ENCODE results near the gene ADSL. TPM values are rescaled to one million over a fixed set of nuclear protein-coding genes. Genes with fewer than 3 reads are reported as not detected.
"Not testable (repeated sequence)": the region's sequence is repeated elsewhere in the genome, so short reads cannot be mapped to it uniquely, and the experiment has no call there.

ADSL gene
- polyA plus RNA-seq, 1 of the 3 experiments (the other 2 are of a cell fraction): 79.7 TPM

- POLR2A ChIA-PET: no interaction called here
- Histone ChIP-seq H3K4me2 (no peak overlapping the region), H3K9ac (no peak overlapping the region), H3K4me1 (ENCODE audit: control insufficient read depth in 1 of 2, insufficient read depth in 2 of 2, low read depth in 1 of 2, low read length in 1 of 2) (peaks cover 0 to 4% of the 10 kb centered on the region in 2 experiments; a peak in 2 of 4 replicates), H4K20me1 (ENCODE audit: insufficient read depth) (no peaks in the 10 kb centered on the region), H3F3A (replicated peaks; ENCODE audit: insufficient read depth) (no peaks in the 10 kb centered on the region), H3K79me2 (ENCODE audit: insufficient read depth) (peaks cover 14% of the 10 kb centered on the region), H3K27me3 (ENCODE audit: insufficient read depth) (no peaks in the 10 kb centered on the region), H3K4me3 (ENCODE audit: low read depth in 2 of 2, low read length in 1 of 2) (no peak overlapping the region), H3K36me3 (replicated peaks in 1 of 2; ENCODE audit: control insufficient read depth in 1 of 2, insufficient read depth in 2 of 2, low read length in 1 of 2) (no peaks in the 10 kb centered on the region), H2AFZ (ENCODE audit: low read depth) (no peak overlapping the region), H3K9me2 (no peaks in the 10 kb centered on the region), H3K27ac (ENCODE audit: low read depth in 2 of 2, low read length in 1 of 2) (no peak overlapping the region), H3K9me3 (no peaks in the 10 kb centered on the region)
- DNase-seq: no peak
- CTCF ChIA-PET: no interaction called here
- TF ChIP-seq ZBTB33 (IDR thresholded peaks at IDR 0.05; ENCODE audit: borderline replicate concordance, low read depth) (no peak), MXI1 (IDR thresholded peaks at IDR 0.05; ENCODE audit: low read depth, low read length) (no peak), USF2 (IDR thresholded peaks at IDR 0.05; ENCODE audit: borderline replicate concordance, low read depth, low read length) (no peak), RCOR1 (IDR thresholded peaks at IDR 0.05; ENCODE audit: low read length) (no peak), TAF1 (IDR thresholded peaks at IDR 0.05; ENCODE audit: borderline replicate concordance, low read depth, low read length) (no peak), USF1 (IDR thresholded peaks at IDR 0.05; ENCODE audit: borderline replicate concordance, low read depth) (no peak)
- 95% methylated on average over 2 of the region's 2 CpGs for WGBS (ENCODE audit: low lambda C conversion rate)
These were observed 31.6 kb downstream of the ADSL start for GRCh38 chr22:40377931-40378330.

- WGBS (ENCODE audit: low lambda C conversion rate): 91% methylated on average over 10 of the region's 11 CpGs
- DNase-seq, CTCF ChIA-PET: not testable (repeated sequence)
These were observed 32.1 kb downstream of the ADSL start for GRCh38 chr22:40378448-40378847.

GRCh38 chr22:40381461-40381860, 35.2 kb downstream of the ADSL start:
- ChIA-PET POLR2A (no interaction called here), CTCF (interaction anchor here (1.3 kb wide), 1 partner anchor 9 kb away, joined by 3 read pairs; no protein-coding TSS in a partner anchor)
- H3K9me3 ChIP-seq: no peaks in the 10 kb centered on the region
- H2AFZ ChIP-seq (ENCODE audit: low read depth): no peak overlapping the region
- no peaks in the 10 kb centered on the region for H4K20me1 ChIP-seq (ENCODE audit: insufficient read depth)
- WGBS (ENCODE audit: low lambda C conversion rate): 97% methylated on average over 3 of the region's 3 CpGs
- no peaks in the 10 kb centered on the region for H3F3A ChIP-seq (replicated peaks; ENCODE audit: insufficient read depth)
- peaks cover 0 to 4% of the 10 kb centered on the region in 2 experiments; a peak in 2 of 4 replicates for H3K4me1 ChIP-seq (ENCODE audit: control insufficient read depth in 1 of 2, insufficient read depth in 2 of 2, low read depth in 1 of 2, low read length in 1 of 2)
- no peaks in the 10 kb centered on the region for H3K36me3 ChIP-seq (replicated peaks in 1 of 2; ENCODE audit: control insufficient read depth in 1 of 2, insufficient read depth in 2 of 2, low read length in 1 of 2)
- H3K27ac ChIP-seq (ENCODE audit: low read depth in 2 of 2, low read length in 1 of 2): no peak overlapping the region
- no peak for DNase-seq
- H3K9ac ChIP-seq: no peak overlapping the region
- no peaks in the 10 kb centered on the region for H3K9me2 ChIP-seq
- H3K27me3 ChIP-seq (ENCODE audit: insufficient read depth): no peaks in the 10 kb centered on the region
- no peak overlapping the region for H3K4me2 ChIP-seq
- H3K79me2 ChIP-seq (ENCODE audit: insufficient read depth): peaks cover 6% of the 10 kb centered on the region; the same call in 1 of the 2 replicates
- no peak overlapping the region for H3K4me3 ChIP-seq (ENCODE audit: low read depth in 2 of 2, low read length in 1 of 2)
- TF ChIP-seq TEAD4 (IDR thresholded peaks at IDR 0.05; ENCODE audit: borderline replicate concordance, insufficient read depth) (no peak), PBX3 (IDR thresholded peaks at IDR 0.05) (no peak), USF2 (IDR thresholded peaks at IDR 0.05; ENCODE audit: borderline replicate concordance, low read depth, low read length) (no peak), EP300 (IDR thresholded peaks at IDR 0.05; ENCODE audit: borderline replicate concordance in 1 of 2, low read depth in 1 of 2, low read length in 1 of 2) (no peak), GABPA (IDR thresholded peaks at IDR 0.05; ENCODE audit: low read depth) (no peak), JUND (IDR thresholded peaks at IDR 0.05) (no peak), GATA2 (CRISPR knock-in tag; IDR thresholded peaks at IDR 0.05) (no peak), FOXM1 (IDR thresholded peaks at IDR 0.05; ENCODE audit: low read depth) (no peak), RXRA (IDR thresholded peaks at IDR 0.05; ENCODE audit: borderline replicate concordance, low read depth) (no peak), MXI1 (IDR thresholded peaks at IDR 0.05; ENCODE audit: low read depth, low read length) (no peak), NFIC (IDR thresholded peaks at IDR 0.05; ENCODE audit: borderline replicate concordance) (no peak), RFX5 (IDR thresholded peaks at IDR 0.05; ENCODE audit: low read length) (no peak)

More at GRCh38 chr22:40378448-40378847, 32.1 kb downstream of the ADSL start:
- H4K20me1 ChIP-seq (ENCODE audit: insufficient read depth); H3K27ac ChIP-seq (ENCODE audit: low read depth in 2 of 2, low read length in 1 of 2); H3K4me3 ChIP-seq (ENCODE audit: low read depth in 2 of 2, low read length in 1 of 2); H3K9me3 ChIP-seq; H2AFZ ChIP-seq (ENCODE audit: low read depth); H3K4me1 ChIP-seq (ENCODE audit: control insufficient read depth in 1 of 2, insufficient read depth in 2 of 2, low read depth in 1 of 2, low read length in 1 of 2); H3K9me2 ChIP-seq; H3K4me2 ChIP-seq; POLR2A ChIA-PET; H3K27me3 ChIP-seq (ENCODE audit: insufficient read depth); H3F3A ChIP-seq (replicated peaks; ENCODE audit: insufficient read depth); H3K36me3 ChIP-seq (replicated peaks in 1 of 2; ENCODE audit: control insufficient read depth in 1 of 2, insufficient read depth in 2 of 2, low read length in 1 of 2); H3K9ac ChIP-seq: not testable (repeated sequence)
- peaks cover 11% of the 10 kb centered on the region for H3K79me2 ChIP-seq (ENCODE audit: insufficient read depth)

All from SK-N-SH (cell line).